Measurements from ENCODE around the gene RPL14. TPM values are rescaled to one million over a fixed set of nuclear protein-coding genes. Genes with fewer than 3 reads are reported as not detected.

RPL14 gene
- total and polyA plus RNA-seq, 10 of the 15 experiments (the other 5 are each of a cell fraction or from before 2014, with no cell fraction given), result 530 to 3,008 (median 1,136) TPM

GRCh38 chr3:40452876-40453730 lies 4.0 kb upstream of the RPL14 start (continued):
- peak; percentile 31 to 73; a peak in 2 of 4 replicates for TF ChIP-seq BHLHE40 (IDR thresholded peaks at IDR 0.05; ENCODE audit: borderline replicate concordance in 1 of 2, low read depth in 2 of 2, low read length in 1 of 2)
- TF ChIP-seq, protein P1, sequence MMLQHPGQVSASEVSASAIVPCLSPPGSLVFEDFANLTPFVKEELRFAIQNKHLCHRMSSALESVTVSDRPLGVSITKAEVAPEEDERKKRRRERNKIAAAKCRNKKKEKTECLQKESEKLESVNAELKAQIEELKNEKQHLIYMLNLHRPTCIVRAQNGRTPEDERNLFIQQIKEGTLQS (IDR thresholded peaks at IDR 0.05; ENCODE audit: borderline replicate concordance, extremely low read depth, low read depth, low read length), result no peak
- 0 out of 2 replicates have a peak, but pooled peaks have one; percentile 22 for TF ChIP-seq NRF1 (conservative IDR thresholded peaks at IDR 0.05; ENCODE audit: low read depth, low read length)
- TF ChIP-seq MLLT1 (IDR thresholded peaks at IDR 0.05), result peak; percentile 65
- TF ChIP-seq IRF4 (IDR thresholded peaks at IDR 0.05; ENCODE audit: low read depth, low read length), result no peak
- TF ChIP-seq EED (IDR thresholded peaks at IDR 0.05; ENCODE audit: low read depth), result no peak
- peak; percentile 84 for TF ChIP-seq SMAD5 (IDR thresholded peaks at IDR 0.05; ENCODE audit: low read depth)
- TF ChIP-seq POU2F2 (IDR thresholded peaks at IDR 0.05; ENCODE audit: borderline replicate concordance, low read depth, low read length), result peak; percentile 22; the same call in 1 of the 3 replicates
- no peak for TF ChIP-seq EZH2 (IDR thresholded peaks at IDR 0.05; ENCODE audit: borderline replicate concordance, control insufficient read depth, low read depth, low read length)
- TF ChIP-seq IKZF2 (IDR thresholded peaks at IDR 0.05), result 0 out of 4 replicates have a peak, but pooled peaks of 1 of the 2 experiments have one; percentile 28
- TF ChIP-seq, protein P2, sequence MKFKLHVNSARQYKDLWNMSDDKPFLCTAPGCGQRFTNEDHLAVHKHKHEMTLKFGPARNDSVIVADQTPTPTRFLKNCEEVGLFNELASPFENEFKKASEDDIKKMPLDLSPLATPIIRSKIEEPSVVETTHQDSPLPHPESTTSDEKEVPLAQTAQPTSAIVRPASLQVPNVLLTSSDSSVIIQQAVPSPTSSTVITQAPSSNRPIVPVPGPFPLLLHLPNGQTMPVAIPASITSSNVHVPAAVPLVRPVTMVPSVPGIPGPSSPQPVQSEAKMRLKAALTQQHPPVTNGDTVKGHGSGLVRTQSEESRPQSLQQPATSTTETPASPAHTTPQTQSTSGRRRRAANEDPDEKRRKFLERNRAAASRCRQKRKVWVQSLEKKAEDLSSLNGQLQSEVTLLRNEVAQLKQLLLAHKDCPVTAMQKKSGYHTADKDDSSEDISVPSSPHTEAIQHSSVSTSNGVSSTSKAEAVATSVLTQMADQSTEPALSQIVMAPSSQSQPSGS (IDR thresholded peaks at IDR 0.05; ENCODE audit: low read length), result peak; percentile 90
- no peak for TF ChIP-seq PAX8 (IDR thresholded peaks at IDR 0.05)
- TF ChIP-seq TCF7 (IDR thresholded peaks at IDR 0.05; ENCODE audit: borderline replicate concordance), result no peak
- TF ChIP-seq, protein P3, sequence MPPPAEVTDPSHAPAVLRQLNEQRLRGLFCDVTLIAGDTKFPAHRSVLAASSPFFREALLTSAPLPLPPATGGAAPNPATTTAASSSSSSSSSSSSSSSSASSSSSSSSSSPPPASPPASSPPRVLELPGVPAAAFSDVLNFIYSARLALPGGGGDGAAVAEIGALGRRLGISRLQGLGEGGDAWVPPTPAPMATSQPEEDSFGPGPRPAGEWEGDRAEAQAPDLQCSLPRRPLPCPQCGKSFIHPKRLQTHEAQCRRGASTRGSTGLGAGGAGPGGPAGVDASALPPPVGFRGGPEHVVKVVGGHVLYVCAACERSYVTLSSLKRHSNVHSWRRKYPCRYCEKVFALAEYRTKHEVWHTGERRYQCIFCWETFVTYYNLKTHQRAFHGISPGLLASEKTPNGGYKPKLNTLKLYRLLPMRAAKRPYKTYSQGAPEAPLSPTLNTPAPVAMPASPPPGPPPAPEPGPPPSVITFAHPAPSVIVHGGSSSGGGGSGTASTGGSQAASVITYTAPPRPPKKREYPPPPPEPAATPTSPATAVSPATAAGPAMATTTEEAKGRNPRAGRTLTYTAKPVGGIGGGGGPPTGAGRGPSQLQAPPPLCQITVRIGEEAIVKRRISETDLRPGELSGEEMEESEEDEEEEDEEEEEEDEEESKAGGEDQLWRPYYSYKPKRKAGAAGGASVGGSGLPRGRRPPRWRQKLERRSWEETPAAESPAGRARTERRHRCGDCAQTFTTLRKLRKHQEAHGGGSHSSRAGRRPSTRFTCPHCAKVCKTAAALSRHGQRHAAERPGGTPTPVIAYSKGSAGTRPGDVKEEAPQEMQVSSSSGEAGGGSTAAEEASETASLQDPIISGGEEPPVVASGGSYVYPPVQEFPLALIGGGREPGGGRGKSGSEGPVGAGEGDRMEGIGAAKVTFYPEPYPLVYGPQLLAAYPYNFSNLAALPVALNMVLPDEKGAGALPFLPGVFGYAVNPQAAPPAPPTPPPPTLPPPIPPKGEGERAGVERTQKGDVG (CRISPR knock-in tag; IDR thresholded peaks at IDR 0.05), result no peak
- no peak for TF ChIP-seq ZNF622 (IDR thresholded peaks at IDR 0.05)
- 0 out of 2 replicates have a peak, but pooled peaks have one; percentile 13 for TF ChIP-seq SMARCA5 (IDR thresholded peaks at IDR 0.05)
- peak; percentile 70 for TF ChIP-seq IKZF1 (conservative IDR thresholded peaks at IDR 0.05)
- no peak for TF ChIP-seq SREBF1 (IDR thresholded peaks at IDR 0.05; ENCODE audit: low read length)
- peak; percentile 56; the same call in 1 of the 2 replicates for TF ChIP-seq RELB (IDR thresholded peaks at IDR 0.05; ENCODE audit: low read depth)
- no peak for TF ChIP-seq NFIC (IDR thresholded peaks at IDR 0.05; ENCODE audit: low read depth, low read length)
- no peak for TF ChIP-seq TBL1XR1 (IDR thresholded peaks at IDR 0.05; ENCODE audit: low read depth, low read length)
- no peak for TF ChIP-seq STAT1 (conservative IDR thresholded peaks at IDR 0.05)

Measured in GM12878 (cell line).